ENCODE results near the gene ARHGAP32. TPM values are rescaled to one million over a fixed set of nuclear protein-coding genes. Genes with fewer than 3 reads are reported as not detected.

ARHGAP32 gene
- total and polyA plus RNA-seq, 4 experiments from 2014 or later, result 0.18 to 9.6 (median 3.9) TPM

GRCh38 chr11:129214710-129215295 lies 22.7 kb upstream of the ARHGAP32 start:
- H3K36me3 Mint-ChIP-seq, result no peaks in the 10 kb centered on the region
- CTCF ChIA-PET (ENCODE audit: partially characterized antibody), result no interaction called here

DNA sequence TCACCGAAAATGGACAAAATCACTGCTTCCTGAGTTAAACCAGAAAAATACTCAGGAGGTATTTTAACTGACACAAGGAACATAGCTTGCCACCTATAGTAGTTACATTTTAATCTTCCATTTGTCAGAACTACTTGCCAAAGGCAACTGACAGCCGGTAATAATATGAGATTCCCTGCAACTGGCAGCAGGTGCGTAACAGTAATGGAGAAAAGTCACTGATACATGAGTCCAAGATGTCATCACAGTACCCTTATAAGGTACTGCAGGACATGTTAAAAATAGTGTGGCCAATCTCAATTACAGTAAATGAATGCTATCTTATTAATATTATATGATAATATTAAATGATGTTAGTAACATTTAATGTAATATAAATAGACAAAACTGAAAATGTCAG lies 21.1 kb upstream of the ARHGAP32 start:
- H3K36me3 ChIP-seq (ENCODE audit: insufficient read depth, low read length), result no peaks in the 10 kb centered on the region
- Mint-ChIP-seq H3K4me3 (no peak overlapping the region), H3K27ac (no peak overlapping the region), H3K4me1 (peaks cover 0 to 3% (median 0%) of the 10 kb centered on the region in 4 donors), H3K36me3 (no peaks in the 10 kb centered on the region), H3K27me3 (peaks cover 1 to 2% of the 10 kb centered on the region in 2 donors), H3K9me3 (peaks cover 0 to 2% (median 0%) of the 10 kb centered on the region in 8 donors)
- H3K27ac ChIP-seq (ENCODE audit: low read depth, low read length), result no peak overlapping the region
- no peak overlapping the region for H3K4me3 ChIP-seq (ENCODE audit: low read length in 2 of 2)
- no peaks in the 10 kb centered on the region for H3K4me1 ChIP-seq (ENCODE audit: insufficient read depth, low read length)
- H3K9me3 ChIP-seq (ENCODE audit: control insufficient read depth in 1 of 2, low read length in 2 of 2), result no peaks in the 10 kb centered on the region
- ChIA-PET CTCF (ENCODE audit: partially characterized antibody) (no interaction called here), POLR2A (ENCODE audit: partially characterized antibody) (no interaction called here)
- DNase-seq, result no peak
- intact Hi-C loops (cut with micrococcal nuclease), result no loop called here
- no peaks in the 10 kb centered on the region for H3K27me3 ChIP-seq (ENCODE audit: insufficient read depth, low read length)

More at GRCh38 chr11:129214710-129215295, 22.7 kb upstream of the ARHGAP32 start:
- no peak for DNase-seq
- peaks cover 0 to 2% (median 0%) of the 10 kb centered on the region in 8 donors for H3K9me3 Mint-ChIP-seq
- POLR2A ChIA-PET (ENCODE audit: partially characterized antibody), result no interaction called here
- H3K27ac Mint-ChIP-seq, result no peak overlapping the region
- H3K4me1 ChIP-seq (ENCODE audit: insufficient read depth, low read length), result no peaks in the 10 kb centered on the region
- intact Hi-C loops (cut with micrococcal nuclease), result no loop called here
- H3K27me3 ChIP-seq (ENCODE audit: insufficient read depth, low read length), result no peaks in the 10 kb centered on the region
- peaks cover 0 to 2% of the 10 kb centered on the region in 2 donors for H3K27me3 Mint-ChIP-seq
- H3K36me3 ChIP-seq (ENCODE audit: insufficient read depth, low read length), result no peaks in the 10 kb centered on the region
- H3K4me1 Mint-ChIP-seq, result peaks cover 0 to 3% (median 0%) of the 10 kb centered on the region in 4 donors
- H3K9me3 ChIP-seq (ENCODE audit: control insufficient read depth in 1 of 2, low read length in 2 of 2), result no peaks in the 10 kb centered on the region
- H3K4me3 Mint-ChIP-seq, result no peak overlapping the region
- H3K4me3 ChIP-seq (ENCODE audit: low read length in 2 of 2), result no peak overlapping the region
- H3K27ac ChIP-seq (ENCODE audit: low read depth, low read length), result no peak overlapping the region

DNA sequence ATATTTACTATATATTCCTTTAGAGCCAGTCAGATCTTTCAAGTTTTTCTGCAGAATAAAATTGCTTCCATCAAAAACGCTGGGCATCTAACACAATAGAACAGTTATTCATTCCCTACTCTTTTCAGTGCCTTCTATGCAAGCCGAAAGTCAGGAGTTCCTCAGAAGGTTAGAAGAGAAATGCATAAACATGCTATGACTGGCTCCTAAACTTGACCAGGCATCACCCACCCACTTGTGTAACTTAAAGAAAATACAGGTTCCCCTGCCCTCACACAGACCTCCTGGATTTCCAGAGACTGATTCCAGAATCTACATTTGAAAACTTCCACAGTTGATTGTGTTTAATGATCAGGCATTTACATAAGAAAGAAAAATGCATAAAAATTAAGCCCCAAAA lies 19.3 kb upstream of the ARHGAP32 start:
- H3K4me1 Mint-ChIP-seq, result peaks cover 0 to 3% (median 0%) of the 10 kb centered on the region in 4 donors
- Histone ChIP-seq H3K27ac (ENCODE audit: low read depth, low read length) (no peak overlapping the region), H3K4me1 (ENCODE audit: insufficient read depth, low read length) (no peaks in the 10 kb centered on the region), H3K9me3 (ENCODE audit: control insufficient read depth in 1 of 2, low read length in 2 of 2) (no peaks in the 10 kb centered on the region), H3K36me3 (ENCODE audit: insufficient read depth, low read length) (no peaks in the 10 kb centered on the region), H3K4me3 (ENCODE audit: low read length in 2 of 2) (no peak overlapping the region), H3K27me3 (ENCODE audit: insufficient read depth, low read length) (no peaks in the 10 kb centered on the region)
- peaks cover 2 to 4% of the 10 kb centered on the region in 2 donors for H3K27me3 Mint-ChIP-seq
- ChIA-PET CTCF (ENCODE audit: partially characterized antibody) (no interaction called here), POLR2A (ENCODE audit: partially characterized antibody) (no interaction called here)
- H3K36me3 Mint-ChIP-seq, result no peaks in the 10 kb centered on the region
- intact Hi-C loops (cut with micrococcal nuclease), result no loop called here
- no peak overlapping the region for H3K4me3 Mint-ChIP-seq
- DNase-seq, result no peak
- no peak overlapping the region for H3K27ac Mint-ChIP-seq
- H3K9me3 Mint-ChIP-seq, result peaks cover 0 to 6% (median 3%) of the 10 kb centered on the region in 8 donors

- Histone ChIP-seq H3K9me3 (ENCODE audit: control insufficient read depth in 1 of 2, low read length in 2 of 2) (no peaks in the 10 kb centered on the region), H3K4me3 (ENCODE audit: low read length in 2 of 2) (no peak overlapping the region), H3K4me1 (ENCODE audit: insufficient read depth, low read length) (no peaks in the 10 kb centered on the region), H3K27ac (ENCODE audit: low read depth, low read length) (no peak overlapping the region), H3K36me3 (ENCODE audit: insufficient read depth, low read length) (no peaks in the 10 kb centered on the region), H3K27me3 (ENCODE audit: insufficient read depth, low read length) (no peaks in the 10 kb centered on the region)
- Mint-ChIP-seq H3K27me3 (peaks cover 2 to 4% of the 10 kb centered on the region in 2 donors), H3K4me1 (peaks cover 0 to 3% (median 0%) of the 10 kb centered on the region in 4 donors), H3K27ac (no peak overlapping the region), H3K9me3 (peaks cover 0 to 7% (median 3%) of the 10 kb centered on the region in 8 donors), H3K4me3 (no peak overlapping the region), H3K36me3 (no peaks in the 10 kb centered on the region)
- CTCF ChIA-PET (ENCODE audit: partially characterized antibody), result no interaction called here
- intact Hi-C loops (cut with micrococcal nuclease), result no loop called here
- DNase-seq, result no peak
- POLR2A ChIA-PET (ENCODE audit: partially characterized antibody), result no interaction called here
Observed at GRCh38 chr11:129210831-129211181, 18.7 kb upstream of the ARHGAP32 start.

DNA sequence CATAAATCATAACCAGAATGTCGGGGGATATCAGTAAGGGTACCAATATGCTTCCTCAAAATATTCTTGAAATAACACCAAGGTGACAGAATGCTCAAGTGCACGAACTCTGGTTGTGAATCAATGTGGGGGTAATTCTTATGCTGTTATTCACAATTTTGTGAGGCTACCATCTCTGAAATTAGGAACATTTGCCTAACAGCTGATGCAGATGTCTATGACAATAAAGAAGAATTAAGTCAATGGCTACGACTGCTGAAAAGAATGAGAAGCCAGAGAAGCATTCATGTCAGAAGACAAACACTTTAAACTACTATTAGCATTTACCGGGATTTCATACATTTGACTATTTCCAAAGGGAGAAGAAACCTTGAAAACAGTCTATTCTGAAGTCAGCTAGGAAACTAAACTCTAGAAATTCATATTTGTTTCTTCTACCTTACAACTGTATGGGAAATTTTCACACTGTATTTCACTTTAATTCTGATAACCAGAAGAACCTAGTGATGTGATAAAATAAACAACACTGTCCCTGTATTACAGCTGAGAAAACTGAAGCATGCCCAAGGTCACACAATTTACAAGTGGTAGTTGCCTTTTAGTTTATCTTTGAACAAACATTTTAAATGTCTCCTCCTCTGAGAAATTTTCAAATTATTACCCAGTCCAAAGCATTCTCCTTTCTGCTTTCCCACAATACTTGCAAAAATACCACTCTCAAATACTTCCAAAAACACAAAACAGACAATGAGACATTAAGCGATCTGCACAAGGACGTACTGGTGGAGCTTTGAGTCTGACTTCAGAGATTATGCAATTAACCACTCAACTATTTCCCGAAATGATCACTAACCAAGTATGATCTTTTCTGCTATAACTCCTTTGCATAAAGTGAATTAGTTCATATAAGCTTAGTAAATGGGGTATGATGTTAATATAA lies 18.0 kb upstream of the ARHGAP32 start:
- H3K4me1 Mint-ChIP-seq, result peaks cover 0 to 3% (median 0%) of the 10 kb centered on the region in 4 donors
- ChIA-PET CTCF (ENCODE audit: partially characterized antibody) (no interaction called here), POLR2A (ENCODE audit: partially characterized antibody) (no interaction called here)
- H3K9me3 ChIP-seq (ENCODE audit: control insufficient read depth in 1 of 2, low read length in 2 of 2), result no peaks in the 10 kb centered on the region
- no peak overlapping the region for H3K27ac Mint-ChIP-seq
- intact Hi-C loops (cut with micrococcal nuclease), result no loop called here
- H3K36me3 ChIP-seq (ENCODE audit: insufficient read depth, low read length), result no peaks in the 10 kb centered on the region
- H3K4me3 ChIP-seq (ENCODE audit: low read length in 2 of 2), result no peak overlapping the region
- H3K27ac ChIP-seq (ENCODE audit: low read depth, low read length), result no peak overlapping the region
- no peaks in the 10 kb centered on the region for H3K4me1 ChIP-seq (ENCODE audit: insufficient read depth, low read length)
- H3K27me3 Mint-ChIP-seq, result peaks cover 2 to 4% of the 10 kb centered on the region in 2 donors
- peaks cover 0 to 7% (median 3%) of the 10 kb centered on the region in 8 donors for H3K9me3 Mint-ChIP-seq
- H3K27me3 ChIP-seq (ENCODE audit: insufficient read depth, low read length), result no peaks in the 10 kb centered on the region
- no peak for DNase-seq
- no peaks in the 10 kb centered on the region for H3K36me3 Mint-ChIP-seq
- no peak overlapping the region for H3K4me3 Mint-ChIP-seq

DNA sequence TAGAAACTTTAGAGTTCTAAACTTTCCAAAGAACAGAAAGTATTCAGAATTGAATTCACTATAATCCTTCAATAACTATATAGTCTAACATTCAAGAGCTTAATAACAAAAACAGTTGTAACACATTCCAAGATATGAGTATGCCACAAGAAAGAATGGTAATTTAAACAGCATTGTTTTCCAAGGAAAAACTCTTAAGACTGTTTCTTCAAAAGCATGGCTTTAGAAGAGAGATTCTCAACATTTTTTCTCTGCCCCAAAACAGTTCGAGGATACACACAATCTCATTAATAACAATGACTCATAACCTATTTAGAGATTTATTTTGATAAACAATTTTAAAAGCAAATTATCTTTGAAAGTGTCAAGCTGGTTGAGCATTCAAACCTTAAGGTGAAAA lies 16.7 kb upstream of the ARHGAP32 start:
- H3K4me3 Mint-ChIP-seq, result no peak overlapping the region
- no peaks in the 10 kb centered on the region for H3K36me3 ChIP-seq (ENCODE audit: insufficient read depth, low read length)
- H3K9me3 Mint-ChIP-seq, result peaks cover 0 to 7% (median 3%) of the 10 kb centered on the region in 8 donors
- POLR2A ChIA-PET (ENCODE audit: partially characterized antibody), result no interaction called here
- no peaks in the 10 kb centered on the region for H3K9me3 ChIP-seq (ENCODE audit: control insufficient read depth in 1 of 2, low read length in 2 of 2)
- no peak for DNase-seq
- H3K4me3 ChIP-seq (ENCODE audit: low read length in 2 of 2), result no peak overlapping the region
- intact Hi-C loops (cut with micrococcal nuclease), result no loop called here
- peaks cover 0 to 4% of the 10 kb centered on the region in 2 donors for H3K27me3 Mint-ChIP-seq
- H3K27ac ChIP-seq (ENCODE audit: low read depth, low read length), result no peak overlapping the region
- H3K4me1 Mint-ChIP-seq, result no peaks in the 10 kb centered on the region
- CTCF ChIA-PET (ENCODE audit: partially characterized antibody), result no interaction called here
- H3K4me1 ChIP-seq (ENCODE audit: insufficient read depth, low read length), result no peaks in the 10 kb centered on the region
- no peak overlapping the region for H3K27ac Mint-ChIP-seq
- H3K27me3 ChIP-seq (ENCODE audit: insufficient read depth, low read length), result no peaks in the 10 kb centered on the region
- no peaks in the 10 kb centered on the region for H3K36me3 Mint-ChIP-seq

DNA sequence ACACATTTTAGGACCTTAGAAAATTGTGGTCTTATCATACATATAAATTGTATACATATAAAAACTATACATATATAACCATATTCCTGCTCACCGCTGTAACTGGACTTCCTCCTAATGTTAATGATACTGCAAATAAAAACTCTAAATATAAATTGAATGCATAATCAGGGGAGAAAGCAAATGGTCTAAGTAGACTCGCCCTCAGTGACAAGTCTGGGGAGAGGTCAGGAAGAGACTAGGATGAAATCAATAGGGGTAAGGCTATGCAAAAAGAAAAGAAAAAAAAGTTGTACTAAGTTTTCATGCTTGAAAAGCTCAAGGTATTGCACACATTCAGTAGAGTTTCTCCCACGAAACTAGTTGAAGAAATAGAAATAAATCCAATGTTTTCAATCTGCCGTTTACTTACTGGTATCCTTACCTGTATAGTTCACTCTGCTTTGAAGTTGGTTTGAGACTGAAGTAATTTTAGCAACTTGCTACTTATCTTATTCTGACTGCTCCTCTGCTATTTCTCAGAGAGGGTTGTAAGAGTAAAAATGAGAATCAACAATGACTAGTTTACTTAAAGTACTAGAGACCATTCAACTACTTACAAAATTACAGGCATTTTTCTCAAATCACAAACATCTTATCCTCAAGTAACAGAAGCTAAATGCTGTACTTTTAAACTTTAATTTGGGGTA lies 12.2 kb upstream of the ARHGAP32 start:
- H3K27ac ChIP-seq (ENCODE audit: low read depth, low read length), result no peak overlapping the region
- POLR2A ChIA-PET (ENCODE audit: partially characterized antibody), result no interaction called here
- no peak for DNase-seq
- CTCF ChIA-PET (ENCODE audit: partially characterized antibody), result no interaction called here
- Mint-ChIP-seq H3K27ac (no peak overlapping the region), H3K27me3 (peaks cover 0 to 4% of the 10 kb centered on the region in 2 donors), H3K9me3 (peaks cover 0 to 13% (median 7%) of the 10 kb centered on the region in 8 donors), H3K4me3 (no peak overlapping the region), H3K36me3 (no peaks in the 10 kb centered on the region), H3K4me1 (no peaks in the 10 kb centered on the region)
- H3K27me3 ChIP-seq (ENCODE audit: insufficient read depth, low read length), result no peaks in the 10 kb centered on the region
- H3K9me3 ChIP-seq (ENCODE audit: control insufficient read depth in 1 of 2, low read length in 2 of 2), result no peaks in the 10 kb centered on the region
- no peaks in the 10 kb centered on the region for H3K4me1 ChIP-seq (ENCODE audit: insufficient read depth, low read length)
- no peak overlapping the region for H3K4me3 ChIP-seq (ENCODE audit: low read length in 2 of 2)
- H3K36me3 ChIP-seq (ENCODE audit: insufficient read depth, low read length), result no peaks in the 10 kb centered on the region
- intact Hi-C loops (cut with micrococcal nuclease), result no loop called here

Measured in CD4-positive, alpha-beta memory T cell (primary cell).